Measurements from ENCODE around the gene ACOT12. TPM values are rescaled to one million over a fixed set of nuclear protein-coding genes. Genes with fewer than 3 reads are reported as not detected.

ACOT12 gene
- total RNA-seq, 2 experiments from 2014 or later: not detected

GRCh38 chr5:81326554-81326953 is 67.4 kb downstream of the ACOT12 start:
- no peaks in the 10 kb centered on the region for H3K36me3 Mint-ChIP-seq (ENCODE audit: low read depth)
- CTCF ChIA-PET: no interaction called here
- no peak for DNase-seq
- no peaks in the 10 kb centered on the region for H3K4me1 Mint-ChIP-seq (ENCODE audit: low read depth)
- no peaks in the 10 kb centered on the region for H3K9me3 Mint-ChIP-seq
- no peak overlapping the region for H3K27ac Mint-ChIP-seq
- intact Hi-C loops (cut with micrococcal nuclease): no loop called here
- H3K4me3 Mint-ChIP-seq: no peak overlapping the region
- no peaks in the 10 kb centered on the region for H3K27me3 Mint-ChIP-seq (ENCODE audit: low read depth)

GRCh38 chr5:81317536-81317935 is 76.4 kb downstream of the ACOT12 start:
- CTCF ChIA-PET: no interaction called here
- intact Hi-C loops (cut with micrococcal nuclease): no loop called here
- DNase-seq: no peak
- no peak overlapping the region for H3K27ac Mint-ChIP-seq
- no peaks in the 10 kb centered on the region for H3K9me3 Mint-ChIP-seq
- no peaks in the 10 kb centered on the region for H3K27me3 Mint-ChIP-seq (ENCODE audit: low read depth)
- peaks cover 2% of the 10 kb centered on the region for H3K4me1 Mint-ChIP-seq (ENCODE audit: low read depth)
- H3K36me3 Mint-ChIP-seq (ENCODE audit: low read depth): peaks cover 8% of the 10 kb centered on the region
- H3K4me3 Mint-ChIP-seq: no peak overlapping the region

GRCh38 chr5:81316571-81316970 is 77.4 kb downstream of the ACOT12 start:
- DNase-seq: no peak
- peaks cover 2% of the 10 kb centered on the region for H3K4me1 Mint-ChIP-seq (ENCODE audit: low read depth)
- no peaks in the 10 kb centered on the region for H3K9me3 Mint-ChIP-seq
- intact Hi-C loops (cut with micrococcal nuclease): no loop called here
- H3K27ac Mint-ChIP-seq: no peak overlapping the region
- no peaks in the 10 kb centered on the region for H3K27me3 Mint-ChIP-seq (ENCODE audit: low read depth)
- no peak overlapping the region for H3K4me3 Mint-ChIP-seq
- CTCF ChIA-PET: no interaction called here
- peaks cover 9% of the 10 kb centered on the region for H3K36me3 Mint-ChIP-seq (ENCODE audit: low read depth)

- no peak for DNase-seq
- Mint-ChIP-seq H3K36me3 (ENCODE audit: low read depth) (peaks cover 11% of the 10 kb centered on the region), H3K4me1 (ENCODE audit: low read depth) (peaks cover 2% of the 10 kb centered on the region), H3K27ac (no peak overlapping the region), H3K4me3 (no peak overlapping the region), H3K27me3 (ENCODE audit: low read depth) (no peaks in the 10 kb centered on the region), H3K9me3 (no peaks in the 10 kb centered on the region)
- CTCF ChIA-PET: no interaction called here
- intact Hi-C loops (cut with micrococcal nuclease): no loop called here
Measured at GRCh38 chr5:81315830-81316229, 78.1 kb downstream of the ACOT12 start.

GRCh38 chr5:81315336-81315735 is 78.6 kb downstream of the ACOT12 start:
- no peak overlapping the region for H3K27ac Mint-ChIP-seq
- no peaks in the 10 kb centered on the region for H3K27me3 Mint-ChIP-seq (ENCODE audit: low read depth)
- no peaks in the 10 kb centered on the region for H3K9me3 Mint-ChIP-seq
- H3K4me3 Mint-ChIP-seq: no peak overlapping the region
- intact Hi-C loops (cut with micrococcal nuclease): no loop called here
- H3K36me3 Mint-ChIP-seq (ENCODE audit: low read depth): peaks cover 14% of the 10 kb centered on the region
- CTCF ChIA-PET: no interaction called here
- peaks cover 2% of the 10 kb centered on the region for H3K4me1 Mint-ChIP-seq (ENCODE audit: low read depth)
- no peak for DNase-seq

GRCh38 chr5:81314581-81314980 is 79.4 kb downstream of the ACOT12 start:
- Mint-ChIP-seq H3K4me3 (no peak overlapping the region), H3K27me3 (ENCODE audit: low read depth) (no peaks in the 10 kb centered on the region), H3K27ac (no peak overlapping the region), H3K4me1 (ENCODE audit: low read depth) (peaks cover 2% of the 10 kb centered on the region), H3K9me3 (no peaks in the 10 kb centered on the region), H3K36me3 (ENCODE audit: low read depth) (peaks cover 14% of the 10 kb centered on the region)
- DNase-seq: no peak
- intact Hi-C loops (cut with micrococcal nuclease): no loop called here
- CTCF ChIA-PET: no interaction called here

- no peaks in the 10 kb centered on the region for H3K9me3 Mint-ChIP-seq
- no peak for DNase-seq
- H3K4me1 Mint-ChIP-seq (ENCODE audit: low read depth): peaks cover 2% of the 10 kb centered on the region
- no peak overlapping the region for H3K4me3 Mint-ChIP-seq
- no peaks in the 10 kb centered on the region for H3K27me3 Mint-ChIP-seq (ENCODE audit: low read depth)
- peaks cover 14% of the 10 kb centered on the region for H3K36me3 Mint-ChIP-seq (ENCODE audit: low read depth)
- no peak overlapping the region for H3K27ac Mint-ChIP-seq
- intact Hi-C loops (cut with micrococcal nuclease): no loop called here
- CTCF ChIA-PET: interaction anchor here (1.2 kb wide), 1 partner anchor 10 kb away, joined by 3 read pairs; no protein-coding TSS in a partner anchor
Measured at GRCh38 chr5:81313686-81314085, 80.2 kb downstream of the ACOT12 start.

- Mint-ChIP-seq H3K27me3 (ENCODE audit: low read depth) (no peaks in the 10 kb centered on the region), H3K9me3 (no peaks in the 10 kb centered on the region), H3K4me3 (no peak overlapping the region), H3K4me1 (ENCODE audit: low read depth) (peaks cover 2% of the 10 kb centered on the region), H3K36me3 (ENCODE audit: low read depth) (peaks cover 15% of the 10 kb centered on the region), H3K27ac (no peak overlapping the region)
- CTCF ChIA-PET: interaction anchor here (1.2 kb wide), 1 partner anchor 10 kb away, joined by 3 read pairs; no protein-coding TSS in a partner anchor
- intact Hi-C loops (cut with micrococcal nuclease): no loop called here
- no peak for DNase-seq
Measured at GRCh38 chr5:81313278-81313677, 80.7 kb downstream of the ACOT12 start.

GRCh38 chr5:81310402-81311063 is 83.4 kb downstream of the ACOT12 start:
- H3K36me3 Mint-ChIP-seq (ENCODE audit: low read depth): peaks cover 16% of the 10 kb centered on the region
- no peak overlapping the region for H3K27ac Mint-ChIP-seq
- CTCF ChIA-PET: interaction anchor here (1.3 kb wide), 1 partner anchor 11 kb away, joined by 5 read pairs; no protein-coding TSS in a partner anchor
- no peak overlapping the region for H3K4me3 Mint-ChIP-seq
- no peaks in the 10 kb centered on the region for H3K9me3 Mint-ChIP-seq
- peaks cover 4% of the 10 kb centered on the region for H3K4me1 Mint-ChIP-seq (ENCODE audit: low read depth)
- intact Hi-C loops (cut with micrococcal nuclease): no loop called here
- no peaks in the 10 kb centered on the region for H3K27me3 Mint-ChIP-seq (ENCODE audit: low read depth)
- no peak for DNase-seq

- peaks cover 12% of the 10 kb centered on the region for H3K36me3 Mint-ChIP-seq (ENCODE audit: low read depth)
Measured at GRCh38 chr5:81308836-81309235, 85.1 kb downstream of the ACOT12 start.

GRCh38 chr5:81305785-81306184 is 88.1 kb downstream of the ACOT12 start:
- Mint-ChIP-seq H3K4me3 (no peak overlapping the region), H3K27ac (no peak overlapping the region), H3K9me3 (no peaks in the 10 kb centered on the region), H3K4me1 (ENCODE audit: low read depth) (peaks cover 24% of the 10 kb centered on the region), H3K27me3 (ENCODE audit: low read depth) (no peaks in the 10 kb centered on the region), H3K36me3 (ENCODE audit: low read depth) (peaks cover 6% of the 10 kb centered on the region)
- CTCF ChIA-PET: no interaction called here
- no peak for DNase-seq
- intact Hi-C loops (cut with micrococcal nuclease): no loop called here

More at GRCh38 chr5:81308836-81309235, 85.1 kb downstream of the ACOT12 start:
- no peak for DNase-seq
- Mint-ChIP-seq H3K27ac (no peak overlapping the region), H3K27me3 (ENCODE audit: low read depth) (no peaks in the 10 kb centered on the region), H3K4me3 (no peak overlapping the region), H3K9me3 (no peaks in the 10 kb centered on the region), H3K4me1 (ENCODE audit: low read depth) (peaks cover 14% of the 10 kb centered on the region)
- CTCF ChIA-PET: interaction anchor here (0.7 to 1.3 kb wide), 2 partner anchors 10 to 96 kb away, joined by 3 read pairs; no protein-coding TSS in a partner anchor
- intact Hi-C loops (cut with micrococcal nuclease): no loop called here

- CTCF ChIA-PET: interaction anchor here (0.7 kb wide), 1 partner anchor 10 kb away, joined by 3 read pairs; no protein-coding TSS in a partner anchor
- no peak overlapping the region for H3K4me3 Mint-ChIP-seq
- intact Hi-C loops (cut with micrococcal nuclease): loop anchor here (2.0 to 5.0 kb wide), 2 partner anchors 549 to 859 kb away; no protein-coding TSS in a partner anchor
- H3K27ac Mint-ChIP-seq: no peak overlapping the region
- no peaks in the 10 kb centered on the region for H3K27me3 Mint-ChIP-seq (ENCODE audit: low read depth)
- no peaks in the 10 kb centered on the region for H3K9me3 Mint-ChIP-seq
- no peak for DNase-seq
- H3K4me1 Mint-ChIP-seq (ENCODE audit: low read depth): peaks cover 39% of the 10 kb centered on the region
- peaks cover 9% of the 10 kb centered on the region for H3K36me3 Mint-ChIP-seq (ENCODE audit: low read depth)
Measured at GRCh38 chr5:81303563-81303962, 90.4 kb downstream of the ACOT12 start.

GRCh38 chr5:81302596-81302995 is 91.3 kb downstream of the ACOT12 start:
- intact Hi-C loops (cut with micrococcal nuclease): loop anchor here (2.0 to 5.0 kb wide), 2 partner anchors 550 to 860 kb away; no protein-coding TSS in a partner anchor
- Mint-ChIP-seq H3K27me3 (ENCODE audit: low read depth) (no peaks in the 10 kb centered on the region), H3K9me3 (no peaks in the 10 kb centered on the region), H3K4me1 (ENCODE audit: low read depth) (peaks cover 44% of the 10 kb centered on the region), H3K27ac (no peak overlapping the region), H3K36me3 (ENCODE audit: low read depth) (peaks cover 10% of the 10 kb centered on the region), H3K4me3 (peak overlapping the region; percentile 87)
- CTCF ChIA-PET: interaction anchor here (0.5 to 0.7 kb wide), 4 partner anchors 26 to 1186 kb away, joined by 3 to 8 read pairs (median 4); no protein-coding TSS in a partner anchor
- no peak for DNase-seq

Data from activated naive CD4-positive, alpha-beta T cell treated with anti-CD3 and anti-CD28 coated beads for 36 hours (primary cell).